SK-N-SH treated with all-trans-retinoic acid at 6 μM for 48 hours (cell line): ENCODE measurements around the gene SYNE3.
A peak's percentile ranks its signal among the peaks of the same experiment; 100 is the strongest.

Source experiments
- ATAC-seq: fragments of 200-7000 bp; cut with Tn5 transposase; 3 replicates; pipeline ENCODE4 v1.9.1; 2020; ENCODE audit warnings: mild to moderate bottlenecking, moderate library complexity
- ARNTL ChIP-seq: fragments of 450-650 bp; formaldehyde crosslinking; IDR thresholded peaks from 2 replicates; pipeline ENCODE4 v1.5.0; 2020; ENCODE audit warnings: low read depth, mild to moderate bottlenecking, moderate library complexity, borderline replicate concordance
- BACH2 ChIP-seq: fragments of 250-450 bp; sonication (Bioruptor Pico); IDR thresholded peaks from 2 replicates; pipeline ENCODE4 v1.9.0; 2021; ENCODE audit warnings: mild to moderate bottlenecking, borderline replicate concordance
- CSDC2 ChIP-seq: fragments of 250-450 bp; sonication (Bioruptor Pico); IDR thresholded peaks from 2 replicates; pipeline ENCODE4 v1.5.0; 2020; ENCODE audit warnings: mild to moderate bottlenecking, moderate library complexity
- ESRRG ChIP-seq: fragments of 250-450 bp; sonication (Bioruptor Pico); IDR thresholded peaks from 2 replicates; pipeline ENCODE4 v1.6.1; 2021; ENCODE audit warnings: mild to moderate bottlenecking
- GLIS3 ChIP-seq: fragments of 250-450 bp; sonication (Bioruptor Pico); IDR thresholded peaks from 2 replicates; pipeline ENCODE4 v1.5.0; 2020; ENCODE audit warnings: mild to moderate bottlenecking, moderate library complexity
- ISL1 ChIP-seq: fragments of 250-450 bp; sonication (Bioruptor Pico); IDR thresholded peaks from 2 replicates; pipeline ENCODE4 v2.1.2; 2022; ENCODE audit warnings: mild to moderate bottlenecking, moderate library complexity
- OSR1 ChIP-seq: fragments of 250-450 bp; sonication (Bioruptor Pico); IDR thresholded peaks from 2 replicates; pipeline ENCODE4 v1.8.0; 2022; ENCODE audit warnings: moderate library complexity, mild to moderate bottlenecking, inconsistent platforms
- PPARA ChIP-seq: fragments of 250-450 bp; sonication (Bioruptor Pico); IDR thresholded peaks from 2 replicates; pipeline ENCODE4 v1.5.0; 2020; ENCODE audit warnings: mild to moderate bottlenecking, borderline replicate concordance
- RARB ChIP-seq: fragments of 250-450 bp; sonication (Bioruptor Pico); IDR thresholded peaks from 2 replicates; pipeline ENCODE4 v1.8.0; 2021; ENCODE audit warnings: mild to moderate bottlenecking, moderate library complexity
- TCF4 ChIP-seq: fragments of 250-450 bp; sonication (Bioruptor Pico); IDR thresholded peaks from 2 replicates; pipeline ENCODE4 v1.8.0; 2021; ENCODE audit warnings: mild to moderate bottlenecking, moderate library complexity, borderline replicate concordance
- TOX ChIP-seq: fragments of 250-450 bp; sonication (Bioruptor Pico); IDR thresholded peaks from 2 replicates; pipeline ENCODE4 v1.8.0; 2021; ENCODE audit warnings: mild to moderate bottlenecking, moderate library complexity, borderline replicate concordance
- ZFP3 ChIP-seq: fragments of 250-450 bp; sonication (Bioruptor Pico); IDR thresholded peaks from 2 replicates; pipeline ENCODE4 v1.5.0; 2020; ENCODE audit warnings: mild to moderate bottlenecking, moderate library complexity
- ZFP30 ChIP-seq: fragments of 450-650 bp; formaldehyde crosslinking; IDR thresholded peaks from 2 replicates; pipeline ENCODE4 v1.5.0; 2022; ENCODE audit warnings: mild to moderate bottlenecking, moderate library complexity
- ZNF70 ChIP-seq: fragments of 450-650 bp; formaldehyde crosslinking; IDR thresholded peaks from 2 replicates; pipeline ENCODE4 v1.5.0; 2020; ENCODE audit warnings: mild to moderate bottlenecking, moderate library complexity
- ZNF8 ChIP-seq: fragments of 450-650 bp; formaldehyde crosslinking; IDR thresholded peaks from 2 replicates; pipeline ENCODE4 v1.5.0; 2020; ENCODE audit warnings: mild to moderate bottlenecking, moderate library complexity
- TF ChIP-seq, protein P1 (sequence below): fragments of 250-450 bp; sonication (Bioruptor Pico); IDR thresholded peaks from 2 replicates; pipeline ENCODE4 v1.8.0; 2020; ENCODE audit warnings: mild to moderate bottlenecking, moderate library complexity, borderline replicate concordance
- TF ChIP-seq, protein P2 (sequence below): fragments of 250-450 bp; sonication (Bioruptor Pico); IDR thresholded peaks from 2 replicates; pipeline ENCODE4 v1.8.0; 2021; ENCODE audit warnings: low read depth, mild to moderate bottlenecking, moderate library complexity, borderline replicate concordance
- TF ChIP-seq, protein P3 (sequence below): fragments of 250-450 bp; sonication (Bioruptor Pico); IDR thresholded peaks from 2 replicates; pipeline ENCODE4 v1.5.0; 2020; ENCODE audit warnings: mild to moderate bottlenecking, moderate library complexity
- TF ChIP-seq, protein P4 (sequence below): fragments of 250-450 bp; sonication (Bioruptor Pico); IDR thresholded peaks from 2 replicates; pipeline ENCODE4 v1.5.1; 2021; ENCODE audit warnings: mild to moderate bottlenecking, moderate library complexity

Gene SYNE3

DNA sequence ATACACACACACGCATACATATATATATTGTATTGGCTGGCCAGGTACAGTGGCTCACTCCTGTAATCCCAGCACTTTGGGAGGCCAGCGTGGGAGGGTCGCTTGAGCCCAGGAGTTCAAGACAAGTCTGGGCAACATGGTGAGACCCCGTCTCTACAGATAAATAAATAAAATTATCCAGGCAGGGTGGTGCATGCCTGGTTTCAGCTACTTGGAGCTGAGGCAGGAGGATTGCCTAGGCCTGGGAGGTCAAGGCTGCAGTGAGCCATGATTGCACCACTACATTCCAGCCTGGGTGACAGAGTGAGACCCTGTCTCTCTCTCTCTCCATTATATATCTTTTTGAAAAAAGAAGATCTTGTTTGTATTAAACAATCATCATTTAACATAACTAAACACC is 4.6 kb upstream of the SYNE3 start:
- ATAC-seq = no peak
- TF ChIP-seq BACH2 = no peak
- TF ChIP-seq CSDC2 = no peak
- TF ChIP-seq RARB = no peak
- TF ChIP-seq, all 23 proteins: peak for 0

DNA sequence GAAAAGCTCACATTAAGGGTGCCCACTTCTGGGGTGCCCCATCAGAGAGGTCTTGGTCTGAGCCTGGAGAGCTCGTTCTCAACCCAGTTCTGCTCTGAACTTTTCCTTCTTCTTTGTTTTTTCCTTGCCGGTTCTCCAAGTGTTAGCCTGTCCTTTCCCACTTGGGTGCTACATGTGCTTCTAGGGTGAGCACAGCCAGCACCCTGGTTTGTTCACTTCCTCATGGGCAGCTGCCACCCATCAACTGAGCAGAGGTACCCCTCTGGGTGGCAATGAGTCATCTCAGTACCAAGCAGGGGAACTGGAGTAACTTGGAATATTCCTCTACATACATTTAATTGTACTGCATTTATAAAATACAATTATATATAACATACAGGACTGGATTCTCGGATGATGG is 3.9 kb upstream of the SYNE3 start:
- no peak for ATAC-seq
- TF ChIP-seq ZNF70 (no peak), OSR1 (CRISPR knock-in tag) (no peak), GLIS3 (CRISPR knock-in tag) (no peak), ESRRG (CRISPR knock-in tag) (no peak), ZFP30 (CRISPR knock-in tag) (no peak), BACH2 (no peak), PPARA (CRISPR knock-in tag) (no peak), ARNTL (CRISPR knock-in tag) (no peak), CSDC2 (no peak), ISL1 (no peak), ZNF8 (CRISPR knock-in tag) (no peak), TCF4 (no peak), TOX (CRISPR knock-in tag) (no peak)
- TF ChIP-seq, protein P1, sequence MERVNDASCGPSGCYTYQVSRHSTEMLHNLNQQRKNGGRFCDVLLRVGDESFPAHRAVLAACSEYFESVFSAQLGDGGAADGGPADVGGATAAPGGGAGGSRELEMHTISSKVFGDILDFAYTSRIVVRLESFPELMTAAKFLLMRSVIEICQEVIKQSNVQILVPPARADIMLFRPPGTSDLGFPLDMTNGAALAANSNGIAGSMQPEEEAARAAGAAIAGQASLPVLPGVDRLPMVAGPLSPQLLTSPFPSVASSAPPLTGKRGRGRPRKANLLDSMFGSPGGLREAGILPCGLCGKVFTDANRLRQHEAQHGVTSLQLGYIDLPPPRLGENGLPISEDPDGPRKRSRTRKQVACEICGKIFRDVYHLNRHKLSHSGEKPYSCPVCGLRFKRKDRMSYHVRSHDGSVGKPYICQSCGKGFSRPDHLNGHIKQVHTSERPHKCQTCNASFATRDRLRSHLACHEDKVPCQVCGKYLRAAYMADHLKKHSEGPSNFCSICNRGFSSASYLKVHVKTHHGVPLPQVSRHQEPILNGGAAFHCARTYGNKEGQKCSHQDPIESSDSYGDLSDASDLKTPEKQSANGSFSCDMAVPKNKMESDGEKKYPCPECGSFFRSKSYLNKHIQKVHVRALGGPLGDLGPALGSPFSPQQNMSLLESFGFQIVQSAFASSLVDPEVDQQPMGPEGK = no peak
- TF ChIP-seq, protein P2, sequence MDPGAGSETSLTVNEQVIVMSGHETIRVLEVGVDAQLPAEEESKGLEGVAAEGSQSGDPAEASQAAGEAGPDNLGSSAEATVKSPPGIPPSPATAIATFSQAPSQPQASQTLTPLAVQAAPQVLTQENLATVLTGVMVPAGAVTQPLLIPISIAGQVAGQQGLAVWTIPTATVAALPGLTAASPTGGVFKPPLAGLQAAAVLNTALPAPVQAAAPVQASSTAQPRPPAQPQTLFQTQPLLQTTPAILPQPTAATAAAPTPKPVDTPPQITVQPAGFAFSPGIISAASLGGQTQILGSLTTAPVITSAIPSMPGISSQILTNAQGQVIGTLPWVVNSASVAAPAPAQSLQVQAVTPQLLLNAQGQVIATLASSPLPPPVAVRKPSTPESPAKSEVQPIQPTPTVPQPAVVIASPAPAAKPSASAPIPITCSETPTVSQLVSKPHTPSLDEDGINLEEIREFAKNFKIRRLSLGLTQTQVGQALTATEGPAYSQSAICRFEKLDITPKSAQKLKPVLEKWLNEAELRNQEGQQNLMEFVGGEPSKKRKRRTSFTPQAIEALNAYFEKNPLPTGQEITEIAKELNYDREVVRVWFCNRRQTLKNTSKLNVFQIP (CRISPR knock-in tag) = no peak
- TF ChIP-seq, protein P3, sequence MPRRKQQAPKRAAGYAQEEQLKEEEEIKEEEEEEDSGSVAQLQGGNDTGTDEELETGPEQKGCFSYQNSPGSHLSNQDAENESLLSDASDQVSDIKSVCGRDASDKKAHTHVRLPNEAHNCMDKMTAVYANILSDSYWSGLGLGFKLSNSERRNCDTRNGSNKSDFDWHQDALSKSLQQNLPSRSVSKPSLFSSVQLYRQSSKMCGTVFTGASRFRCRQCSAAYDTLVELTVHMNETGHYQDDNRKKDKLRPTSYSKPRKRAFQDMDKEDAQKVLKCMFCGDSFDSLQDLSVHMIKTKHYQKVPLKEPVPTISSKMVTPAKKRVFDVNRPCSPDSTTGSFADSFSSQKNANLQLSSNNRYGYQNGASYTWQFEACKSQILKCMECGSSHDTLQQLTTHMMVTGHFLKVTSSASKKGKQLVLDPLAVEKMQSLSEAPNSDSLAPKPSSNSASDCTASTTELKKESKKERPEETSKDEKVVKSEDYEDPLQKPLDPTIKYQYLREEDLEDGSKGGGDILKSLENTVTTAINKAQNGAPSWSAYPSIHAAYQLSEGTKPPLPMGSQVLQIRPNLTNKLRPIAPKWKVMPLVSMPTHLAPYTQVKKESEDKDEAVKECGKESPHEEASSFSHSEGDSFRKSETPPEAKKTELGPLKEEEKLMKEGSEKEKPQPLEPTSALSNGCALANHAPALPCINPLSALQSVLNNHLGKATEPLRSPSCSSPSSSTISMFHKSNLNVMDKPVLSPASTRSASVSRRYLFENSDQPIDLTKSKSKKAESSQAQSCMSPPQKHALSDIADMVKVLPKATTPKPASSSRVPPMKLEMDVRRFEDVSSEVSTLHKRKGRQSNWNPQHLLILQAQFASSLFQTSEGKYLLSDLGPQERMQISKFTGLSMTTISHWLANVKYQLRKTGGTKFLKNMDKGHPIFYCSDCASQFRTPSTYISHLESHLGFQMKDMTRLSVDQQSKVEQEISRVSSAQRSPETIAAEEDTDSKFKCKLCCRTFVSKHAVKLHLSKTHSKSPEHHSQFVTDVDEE (CRISPR knock-in tag) = no peak

DNA sequence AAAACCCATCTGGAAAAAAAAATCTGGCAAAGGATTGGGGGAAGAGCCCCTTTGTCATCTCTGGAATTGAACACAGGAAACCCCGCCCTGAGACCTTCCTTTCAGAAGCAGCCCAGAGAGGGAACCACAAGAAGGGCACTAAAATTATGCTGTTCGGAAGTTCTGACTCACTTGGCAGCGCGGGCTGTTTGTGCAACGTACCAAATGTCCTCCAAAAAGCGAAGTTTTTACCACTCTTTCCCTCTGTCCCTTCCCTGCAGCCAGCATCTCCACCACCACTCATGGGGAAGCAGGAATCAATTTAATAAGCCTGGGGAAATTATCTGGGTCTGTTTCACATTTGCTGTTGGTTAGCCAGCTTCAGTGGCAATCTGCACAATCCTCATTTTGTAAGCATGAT is 3.2 kb upstream of the SYNE3 start:
- TF ChIP-seq PPARA (CRISPR knock-in tag) = no peak
- peak; percentile 57 for TF ChIP-seq ZNF70
- TF ChIP-seq ESRRG (CRISPR knock-in tag) = no peak
- TF ChIP-seq TCF4 = peak; percentile 75
- TF ChIP-seq, protein P2 (CRISPR knock-in tag) = no peak
- TF ChIP-seq ZFP3 (CRISPR knock-in tag) = no peak
- TF ChIP-seq GLIS3 (CRISPR knock-in tag) = no peak
- TF ChIP-seq, protein P4, sequence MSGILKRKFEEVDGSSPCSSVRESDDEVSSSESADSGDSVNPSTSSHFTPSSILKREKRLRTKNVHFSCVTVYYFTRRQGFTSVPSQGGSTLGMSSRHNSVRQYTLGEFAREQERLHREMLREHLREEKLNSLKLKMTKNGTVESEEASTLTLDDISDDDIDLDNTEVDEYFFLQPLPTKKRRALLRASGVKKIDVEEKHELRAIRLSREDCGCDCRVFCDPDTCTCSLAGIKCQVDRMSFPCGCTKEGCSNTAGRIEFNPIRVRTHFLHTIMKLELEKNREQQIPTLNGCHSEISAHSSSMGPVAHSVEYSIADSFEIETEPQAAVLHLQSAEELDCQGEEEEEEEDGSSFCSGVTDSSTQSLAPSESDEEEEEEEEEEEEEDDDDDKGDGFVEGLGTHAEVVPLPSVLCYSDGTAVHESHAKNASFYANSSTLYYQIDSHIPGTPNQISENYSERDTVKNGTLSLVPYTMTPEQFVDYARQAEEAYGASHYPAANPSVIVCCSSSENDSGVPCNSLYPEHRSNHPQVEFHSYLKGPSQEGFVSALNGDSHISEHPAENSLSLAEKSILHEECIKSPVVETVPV (CRISPR knock-in tag) = no peak
- no peak for TF ChIP-seq ARNTL (CRISPR knock-in tag)
- TF ChIP-seq, all 23 proteins: peak for 2
- peak; percentile 39 for ATAC-seq

DNA sequence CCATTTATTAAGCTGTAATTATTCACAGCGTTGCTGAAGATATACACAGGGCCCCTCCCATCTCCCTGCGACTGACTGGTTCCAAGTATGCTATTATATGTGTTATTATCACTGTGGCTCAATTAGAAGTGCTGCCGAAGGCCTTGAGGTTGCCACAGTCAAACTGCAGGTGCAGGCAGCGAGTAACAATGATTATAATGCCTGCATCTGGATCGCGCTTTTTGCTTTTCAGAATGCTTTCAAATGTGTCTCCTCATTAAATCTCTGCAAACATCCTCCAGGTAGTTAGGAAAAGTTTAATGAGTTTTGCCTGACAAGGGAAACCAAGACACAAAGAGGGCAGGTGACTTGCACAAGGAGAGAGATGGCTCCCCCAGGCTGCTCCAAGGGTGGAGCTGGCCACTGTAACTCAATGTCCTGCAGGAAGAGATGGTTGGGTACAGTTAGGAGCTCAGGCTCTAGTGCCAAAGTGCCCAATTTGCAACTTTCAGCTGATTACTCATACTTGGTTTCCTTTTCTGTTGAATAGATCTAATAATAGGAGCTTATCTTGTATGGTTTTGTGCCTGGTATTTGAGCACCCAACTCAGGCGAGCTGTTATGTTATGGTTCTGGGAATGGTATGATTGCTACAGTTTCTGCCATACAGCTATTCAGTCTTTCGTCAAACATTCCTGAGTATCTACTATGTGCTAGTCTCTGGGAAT is 1.7 kb upstream of the SYNE3 start:
- TF ChIP-seq RARB = no peak
- TF ChIP-seq TOX (CRISPR knock-in tag) = no peak
- no peak for TF ChIP-seq OSR1 (CRISPR knock-in tag)
- no peak for TF ChIP-seq BACH2
- ATAC-seq = no peak
